Esophagus squamous epithelium (tissue), 5 donors: ENCODE results near the gene CD27. TPM values are rescaled to one million over a fixed set of nuclear protein-coding genes. Genes with fewer than 3 reads are reported as not detected.

Experiments used
- DNase-seq: peaks from one replicate; lab custom pipeline; 2025; lab: John Stamatoyannopoulos, UW
- H3K27ac ChIP-seq, 4 donors: fragments of 200-600 bp; sonication (generic); one replicate each; pipeline ENCODE4 v1.5.1; 2016 to 2019; ENCODE audit warnings: mild to moderate bottlenecking in 1 of 4
- H3K27me3 ChIP-seq, 4 donors: fragments of 200-600 bp; sonication (generic); 1 replicate in 3 of 4; 2 replicates in 1 of 4; pipeline versions ENCODE4 v1.5.1 to v1.6.0; 2017 to 2021; ENCODE audit warnings: antibody characterized with exemption in 1 of 4
- H3K36me3 ChIP-seq, 3 donors: fragments of 200-600 bp; sonication (generic); one replicate each; pipeline ENCODE4 v1.5.1; 2016 to 2019
- H3K4me1 ChIP-seq, 3 donors: fragments of 200-600 bp; sonication (generic); one replicate each; pipeline ENCODE4 v1.5.1; 2017 to 2019
- H3K4me3 ChIP-seq, 4 donors: fragments of 200-600 bp; sonication (generic); 1 replicate in 3 of 4; 2 replicates in 1 of 4; pipeline ENCODE4 v1.5.1; 2016 to 2019; ENCODE audit warnings: mild to moderate bottlenecking in 2 of 4, moderate library complexity in 1 of 4
- H3K9me3 ChIP-seq, 3 donors: fragments of 200-600 bp; sonication (generic); one replicate each; pipeline ENCODE4 v1.5.1; 2016 to 2019
- POLR2A ChIP-seq, 4 donors: fragments of 450-650 bp; IDR thresholded peaks; one replicate each; pipeline ENCODE4 v1.6.1; 2017; ENCODE audit warnings: antibody characterized with exemption in 4 of 4, mild to moderate bottlenecking in 4 of 4, moderate library complexity in 3 of 4
- WGBS, 2 donors: methylation state at CpG; one replicate each; pipeline ENCODE4 v1.1.5; 2018; 5-methylcytosine and 5-hydroxymethylcytosine counted together
- intact Hi-C: fragments of 100-400 bp; cut with DNase I; formaldehyde crosslinking; loops from one replicate; pipeline ENCODE4 v1.15.0; 2022
- total RNA-seq, 4 donors: library from RNA; depleted of rRNA; stranded (reverse); fragments of >200 nt; gene quantifications; one replicate each; pipeline ENCODE4 v1.1.0, GENCODE V29; 2016
- TF ChIP-seq, protein P1 (sequence below), 6 experiments: fragments of 450-650 bp in 4 of 6; fragments of 200-600 bp in 2 of 6; sonication (generic) in 2 of 6; IDR thresholded peaks; one replicate each; pipeline ENCODE4 v1.5.1; 2016 to 2019; ENCODE audit warnings: antibody characterized with exemption in 6 of 6, mild to moderate bottlenecking in 4 of 6, moderate library complexity in 4 of 6
- donor health status: DM: yes; HTN: yes; CAD: no.

Gene CD27
- total RNA-seq = 1 to 10 TPM in 3 of 4 donors, under 1 TPM in 1; 0.49 to 4.2 (median 2.9) TPM

DNA sequence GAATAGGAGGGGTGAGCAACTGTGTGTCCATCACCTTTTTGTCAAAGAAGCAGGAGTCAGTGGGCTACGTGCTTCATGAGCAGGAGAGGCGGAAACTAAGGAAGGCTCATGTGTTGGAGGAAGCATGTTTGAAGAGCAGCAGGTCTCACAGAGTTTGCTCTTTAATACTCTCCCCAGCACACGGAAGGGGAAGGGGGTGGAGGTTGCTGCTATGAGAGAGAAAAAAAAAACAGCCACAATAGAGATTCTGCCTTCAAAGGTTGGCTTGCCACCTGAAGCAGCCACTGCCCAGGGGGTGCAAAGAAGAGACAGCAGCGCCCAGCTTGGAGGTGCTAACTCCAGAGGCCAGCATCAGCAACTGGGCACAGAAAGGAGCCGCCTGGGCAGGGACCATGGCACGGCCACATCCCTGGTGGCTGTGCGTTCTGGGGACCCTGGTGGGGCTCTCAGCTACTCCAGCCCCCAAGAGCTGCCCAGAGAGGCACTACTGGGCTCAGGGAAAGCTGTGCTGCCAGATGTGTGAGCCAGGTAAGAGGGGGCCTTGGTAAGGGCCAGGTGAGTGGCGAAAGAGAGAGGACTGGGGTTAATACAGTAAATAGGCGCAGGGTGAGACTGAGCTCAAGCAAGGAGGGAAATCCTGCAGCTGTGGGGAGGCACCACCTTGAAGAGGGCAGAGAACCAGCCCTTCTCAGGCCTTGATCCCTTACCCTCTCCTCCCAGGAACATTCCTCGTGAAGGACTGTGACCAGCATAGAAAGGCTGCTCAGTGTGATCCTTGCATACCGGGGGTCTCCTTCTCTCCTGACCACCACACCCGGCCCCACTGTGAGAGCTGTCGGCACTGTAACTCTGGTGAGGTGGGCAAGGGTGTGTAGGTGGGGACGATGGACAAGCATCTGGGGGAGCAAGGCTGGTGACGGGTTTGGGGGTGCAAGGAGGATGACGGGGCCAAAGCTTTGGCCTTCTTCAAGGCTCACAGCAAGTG lies at the start of gene CD27:
Gene CD27 (plus strand): TSS at position 252 of the 985 bp plus-strand sequence. CDS start 141 bp downstream, at position 393.
- peaks cover 0 to 35% (median 0%) of the 10 kb centered on the region in 3 donors for H3K36me3 ChIP-seq
- no peak for DNase-seq

DNA sequence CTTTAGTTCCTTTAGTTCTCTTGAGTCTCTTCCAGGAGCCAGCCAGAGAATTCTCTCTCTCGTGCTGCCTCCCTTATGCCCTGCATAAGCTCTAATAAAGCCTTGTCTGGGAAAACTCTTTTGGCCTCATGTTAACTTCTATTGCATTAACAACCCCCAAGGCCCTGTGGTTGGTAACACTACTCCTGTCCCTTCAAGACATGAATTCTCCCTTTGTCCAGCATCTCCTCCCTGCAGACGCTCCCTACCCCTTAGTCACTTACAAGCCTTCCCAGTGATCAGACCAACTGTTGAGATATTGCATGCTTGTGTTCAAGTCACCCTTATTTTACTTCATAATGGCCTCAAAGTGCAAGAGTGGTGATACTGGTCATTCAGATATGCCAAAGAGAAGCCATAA lies 48.7 kb upstream of the CD27 start:
- no peak for DNase-seq
- Histone ChIP-seq H3K4me1 (peaks cover 0 to 17% (median 6%) of the 10 kb centered on the region in 3 donors), H3K27ac (no peak overlapping the region), H3K4me3 (no peak overlapping the region), H3K36me3 (peaks cover 3 to 23% (median 3%) of the 10 kb centered on the region in 3 donors), H3K27me3 (no peaks in the 10 kb centered on the region), H3K9me3 (no peaks in the 10 kb centered on the region)
- WGBS, 2 donors = 77 to 89% methylated on average over 2 of the region's 2 CpGs
- TF ChIP-seq, protein P1, sequence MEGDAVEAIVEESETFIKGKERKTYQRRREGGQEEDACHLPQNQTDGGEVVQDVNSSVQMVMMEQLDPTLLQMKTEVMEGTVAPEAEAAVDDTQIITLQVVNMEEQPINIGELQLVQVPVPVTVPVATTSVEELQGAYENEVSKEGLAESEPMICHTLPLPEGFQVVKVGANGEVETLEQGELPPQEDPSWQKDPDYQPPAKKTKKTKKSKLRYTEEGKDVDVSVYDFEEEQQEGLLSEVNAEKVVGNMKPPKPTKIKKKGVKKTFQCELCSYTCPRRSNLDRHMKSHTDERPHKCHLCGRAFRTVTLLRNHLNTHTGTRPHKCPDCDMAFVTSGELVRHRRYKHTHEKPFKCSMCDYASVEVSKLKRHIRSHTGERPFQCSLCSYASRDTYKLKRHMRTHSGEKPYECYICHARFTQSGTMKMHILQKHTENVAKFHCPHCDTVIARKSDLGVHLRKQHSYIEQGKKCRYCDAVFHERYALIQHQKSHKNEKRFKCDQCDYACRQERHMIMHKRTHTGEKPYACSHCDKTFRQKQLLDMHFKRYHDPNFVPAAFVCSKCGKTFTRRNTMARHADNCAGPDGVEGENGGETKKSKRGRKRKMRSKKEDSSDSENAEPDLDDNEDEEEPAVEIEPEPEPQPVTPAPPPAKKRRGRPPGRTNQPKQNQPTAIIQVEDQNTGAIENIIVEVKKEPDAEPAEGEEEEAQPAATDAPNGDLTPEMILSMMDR (IDR thresholded peaks at IDR 0.05) = no peak
- no peak for TF ChIP-seq POLR2A (IDR thresholded peaks at IDR 0.05)
- intact Hi-C loops = no loop called here

More for the DNA sequence above, at the start of gene CD27:
- peak within 1 kb of the TSS in 2 of 4 donors; percentile 49 to 55 for H3K27ac ChIP-seq
- H3K4me3 ChIP-seq = peak within 1 kb of the TSS in 3 of 4 donors; percentile 22 to 53 (median 34)
- TF ChIP-seq POLR2A (IDR thresholded peaks at IDR 0.05) = no peak
- TF ChIP-seq, protein P1 (IDR thresholded peaks at IDR 0.05) = no peak
- peaks cover under 1 to 23% (median 3%) of the 10 kb centered on the region in 3 donors for H3K4me1 ChIP-seq
- no peaks in the 10 kb centered on the region for H3K9me3 ChIP-seq
- H3K27me3 ChIP-seq = no peaks in the 10 kb centered on the region
- intact Hi-C loops = no loop called here
- 64 to 89% methylated on average over 9 to 12 of the region's 16 CpGs for WGBS, 2 donors

- Histone ChIP-seq H3K4me1 (no peaks in the 10 kb centered on the region), H3K4me3 (no peak overlapping the region), H3K27me3 (no peaks in the 10 kb centered on the region), H3K36me3 (peaks cover 0 to 10% (median 0%) of the 10 kb centered on the region in 3 donors), H3K9me3 (no peaks in the 10 kb centered on the region), H3K27ac (no peak overlapping the region)
- WGBS, 2 donors = 86 to 92% methylated on average over 7 of the region's 7 CpGs
- TF ChIP-seq, protein P1 (IDR thresholded peaks at IDR 0.05) = no peak
- TF ChIP-seq POLR2A (IDR thresholded peaks at IDR 0.05) = no peak
- intact Hi-C loops = no loop called here
- DNase-seq = no peak
Observed at GRCh38 chr12:6399884-6400644, 44.7 kb upstream of the CD27 start.

GRCh38 chr12:6404390-6404789 lies 40.4 kb upstream of the CD27 start:
- Histone ChIP-seq H3K27me3 (no peaks in the 10 kb centered on the region), H3K4me1 (no peaks in the 10 kb centered on the region), H3K4me3 (no peak overlapping the region), H3K27ac (no peak overlapping the region), H3K36me3 (peaks cover 0 to 3% (median 0%) of the 10 kb centered on the region in 3 donors), H3K9me3 (no peaks in the 10 kb centered on the region)
- 73 to 93% methylated on average over 4 to 5 of the region's 5 CpGs for WGBS, 2 donors
- TF ChIP-seq, protein P1 (IDR thresholded peaks at IDR 0.05) = no peak
- no peak for TF ChIP-seq POLR2A (IDR thresholded peaks at IDR 0.05)
- no peak for DNase-seq
- intact Hi-C loops = no loop called here
